ENCODE measurements around the gene ANKRD6. TPM values are rescaled to one million over a fixed set of nuclear protein-coding genes. Genes with fewer than 3 reads are reported as not detected.

The ANKRD6 gene
- total and polyA plus RNA-seq, 2 donors (not counting 1 experiment from before 2014, with no cell fraction given), result 3.8 to 10.5 TPM

- Mint-ChIP-seq H3K27ac (no peak overlapping the region), H3K27me3 (no peaks in the 10 kb centered on the region), H3K4me3 (no peak overlapping the region), H3K9me3 (ENCODE audit: insufficient read depth) (no peaks in the 10 kb centered on the region), H3K4me1 (peaks cover 6% of the 10 kb centered on the region)
- no peaks in the 10 kb centered on the region for H3K9me3 ChIP-seq (ENCODE audit: control extremely low read depth in 1 of 3, control insufficient read depth in 2 of 3, insufficient read depth in 1 of 3, low read length in 2 of 3)
- CTCF ChIA-PET, result no interaction called here
- intact Hi-C loops (cut with micrococcal nuclease), result no loop called here
- H3K36me3 ChIP-seq (replicated peaks in 1 of 2; ENCODE audit: control extremely low read depth in 1 of 2, control insufficient read depth in 1 of 2, extremely low read depth in 1 of 2, insufficient read depth in 2 of 2, low read length in 1 of 2), result no peaks in the 10 kb centered on the region
- H3K27ac ChIP-seq (ENCODE audit: low read length in 2 of 2), result no peak overlapping the region
- no peak overlapping the region for H3K4me2 ChIP-seq (replicated peaks; ENCODE audit: low read depth, low read length, poor library complexity, severe bottlenecking)
- H3K4me1 ChIP-seq (ENCODE audit: control insufficient read depth in 2 of 2, insufficient read depth in 2 of 2, low read length in 2 of 2), result peaks cover 0 to 4% of the 10 kb centered on the region in 2 donors
- no peak for TF ChIP-seq CTCF (IDR thresholded peaks at IDR 0.05)
- H2AFZ ChIP-seq (ENCODE audit: insufficient read depth, low read depth, low read length, poor library complexity, severe bottlenecking), result no peak overlapping the region
- no peaks in the 10 kb centered on the region for H3K79me2 ChIP-seq (ENCODE audit: control insufficient read depth, insufficient read depth, low read length)
- POLR2A ChIA-PET, result no interaction called here
- no peak overlapping the region for H3K9ac ChIP-seq (ENCODE audit: low read length)
- H4K20me1 ChIP-seq (ENCODE audit: control insufficient read depth, insufficient read depth, low read length, poor library complexity, severe bottlenecking), result no peaks in the 10 kb centered on the region
- no CpG with 5 or more reads among the region's 2 CpGs for WGBS (ENCODE audit: insufficient coverage)
- no peaks in the 10 kb centered on the region for H3K27me3 ChIP-seq (replicated peaks in 1 of 4; ENCODE audit: control extremely low read depth in 1 of 4, control insufficient read depth in 3 of 4, insufficient read depth in 4 of 4, low read length in 3 of 4)
- no peak for ATAC-seq (ENCODE audit: low read depth)
- no peak overlapping the region for H3K4me3 ChIP-seq (ENCODE audit: control extremely low read depth in 1 of 5, extremely low read depth in 1 of 5, insufficient read depth in 1 of 5, low read depth in 2 of 5, low read length in 4 of 5)
- no peak for DNase-seq
These were observed 46.9 kb downstream of the ANKRD6 start for GRCh38 chr6:89479897-89480296.

- DNase-seq (no peak), ATAC-seq (ENCODE audit: low read depth) (no peak)
- Histone ChIP-seq H3K4me3 (ENCODE audit: control extremely low read depth in 1 of 5, extremely low read depth in 1 of 5, insufficient read depth in 1 of 5, low read depth in 2 of 5, low read length in 4 of 5) (no peak overlapping the region), H3K27ac (ENCODE audit: low read length in 2 of 2) (no peak overlapping the region), H3K9ac (ENCODE audit: low read length) (no peak overlapping the region), H3K4me2 (replicated peaks; ENCODE audit: low read depth, low read length, poor library complexity, severe bottlenecking) (no peak overlapping the region), H2AFZ (ENCODE audit: insufficient read depth, low read depth, low read length, poor library complexity, severe bottlenecking) (no peak overlapping the region), H3K9me3 (ENCODE audit: control extremely low read depth in 1 of 3, control insufficient read depth in 2 of 3, insufficient read depth in 1 of 3, low read length in 2 of 3) (no peaks in the 10 kb centered on the region), H3K4me1 (ENCODE audit: control insufficient read depth in 2 of 2, insufficient read depth in 2 of 2, low read length in 2 of 2) (no peaks in the 10 kb centered on the region), H3K79me2 (ENCODE audit: control insufficient read depth, insufficient read depth, low read length) (no peaks in the 10 kb centered on the region), H3K36me3 (replicated peaks in 1 of 2; ENCODE audit: control extremely low read depth in 1 of 2, control insufficient read depth in 1 of 2, extremely low read depth in 1 of 2, insufficient read depth in 2 of 2, low read length in 1 of 2) (no peaks in the 10 kb centered on the region), H4K20me1 (ENCODE audit: control insufficient read depth, insufficient read depth, low read length, poor library complexity, severe bottlenecking) (no peaks in the 10 kb centered on the region), H3K27me3 (replicated peaks in 1 of 4; ENCODE audit: control extremely low read depth in 1 of 4, control insufficient read depth in 3 of 4, insufficient read depth in 4 of 4, low read length in 3 of 4) (no peaks in the 10 kb centered on the region)
- no peak for TF ChIP-seq CTCF (IDR thresholded peaks at IDR 0.05)
- no peak for TF ChIP-seq EZH2 (IDR thresholded peaks at IDR 0.05; ENCODE audit: borderline replicate concordance, insufficient read depth, low read depth, low read length, poor library complexity, severe bottlenecking)
- no peaks in the 10 kb centered on the region for H3K9me3 Mint-ChIP-seq (ENCODE audit: insufficient read depth)
- 100% methylated on average over 1 of the region's 1 CpG for WGBS (ENCODE audit: insufficient coverage)
- intact Hi-C loops (cut with micrococcal nuclease), result no loop called here
- H3K27me3 Mint-ChIP-seq, result no peaks in the 10 kb centered on the region
- ChIA-PET CTCF (no interaction called here), POLR2A (no interaction called here)
- H3K4me1 Mint-ChIP-seq, result no peaks in the 10 kb centered on the region
- H3K27ac Mint-ChIP-seq, result no peak overlapping the region
- H3K4me3 Mint-ChIP-seq, result no peak overlapping the region
These were observed 48.7 kb downstream of the ANKRD6 start for GRCh38 chr6:89481695-89482094.

Data from B cell (primary cell).